ENCODE data around the gene TRPM4.

Gene TRPM4

DNA sequence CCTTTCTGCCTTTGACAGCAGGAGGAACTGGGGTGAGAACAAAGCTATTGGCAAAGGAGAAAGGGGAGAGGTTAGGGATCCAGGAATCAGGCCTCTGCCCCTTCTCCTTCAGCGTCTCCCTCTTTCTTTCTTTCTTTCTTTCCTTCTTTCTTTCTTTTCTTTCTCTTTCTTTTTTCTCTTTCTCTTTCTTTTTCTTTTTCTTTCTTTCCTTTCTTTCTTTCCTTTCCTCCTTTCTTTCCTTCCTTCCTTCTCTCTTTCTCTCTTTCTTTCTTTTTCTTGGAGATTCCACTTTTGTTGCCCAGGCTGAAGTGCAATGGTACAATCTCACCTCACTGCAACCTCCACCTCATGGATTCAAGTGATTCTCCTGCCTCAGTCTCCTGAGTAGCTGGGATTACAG lies 75.6 kb downstream of the TRPM4 start:
- no peak overlapping the region for H3K27ac ChIP-seq
- TF ChIP-seq, protein P1, sequence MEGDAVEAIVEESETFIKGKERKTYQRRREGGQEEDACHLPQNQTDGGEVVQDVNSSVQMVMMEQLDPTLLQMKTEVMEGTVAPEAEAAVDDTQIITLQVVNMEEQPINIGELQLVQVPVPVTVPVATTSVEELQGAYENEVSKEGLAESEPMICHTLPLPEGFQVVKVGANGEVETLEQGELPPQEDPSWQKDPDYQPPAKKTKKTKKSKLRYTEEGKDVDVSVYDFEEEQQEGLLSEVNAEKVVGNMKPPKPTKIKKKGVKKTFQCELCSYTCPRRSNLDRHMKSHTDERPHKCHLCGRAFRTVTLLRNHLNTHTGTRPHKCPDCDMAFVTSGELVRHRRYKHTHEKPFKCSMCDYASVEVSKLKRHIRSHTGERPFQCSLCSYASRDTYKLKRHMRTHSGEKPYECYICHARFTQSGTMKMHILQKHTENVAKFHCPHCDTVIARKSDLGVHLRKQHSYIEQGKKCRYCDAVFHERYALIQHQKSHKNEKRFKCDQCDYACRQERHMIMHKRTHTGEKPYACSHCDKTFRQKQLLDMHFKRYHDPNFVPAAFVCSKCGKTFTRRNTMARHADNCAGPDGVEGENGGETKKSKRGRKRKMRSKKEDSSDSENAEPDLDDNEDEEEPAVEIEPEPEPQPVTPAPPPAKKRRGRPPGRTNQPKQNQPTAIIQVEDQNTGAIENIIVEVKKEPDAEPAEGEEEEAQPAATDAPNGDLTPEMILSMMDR (conservative IDR thresholded peaks at IDR 0.05) = no peak

DNA sequence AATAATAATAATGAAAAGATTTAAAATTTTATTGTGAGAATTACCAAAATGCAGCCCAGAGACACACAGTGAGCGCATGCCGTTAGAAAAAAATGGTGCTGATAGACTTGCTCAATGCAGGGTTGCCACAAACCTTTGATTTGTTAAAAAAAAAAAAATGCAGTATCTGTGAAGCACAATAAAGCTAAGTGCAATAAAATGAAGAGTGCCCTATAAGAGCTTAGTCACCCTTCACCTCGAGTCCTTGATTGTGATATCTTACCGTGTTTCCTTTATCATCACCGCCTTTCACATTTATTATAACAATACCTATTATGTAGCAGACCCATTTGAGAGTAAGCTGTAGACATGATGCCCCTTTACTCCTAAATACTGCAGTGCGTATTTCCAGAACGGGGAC lies 84.2 kb downstream of the TRPM4 start:
- TF ChIP-seq, protein P1 (conservative IDR thresholded peaks at IDR 0.05) = no peak
- H3K27ac ChIP-seq = no peak overlapping the region

DNA sequence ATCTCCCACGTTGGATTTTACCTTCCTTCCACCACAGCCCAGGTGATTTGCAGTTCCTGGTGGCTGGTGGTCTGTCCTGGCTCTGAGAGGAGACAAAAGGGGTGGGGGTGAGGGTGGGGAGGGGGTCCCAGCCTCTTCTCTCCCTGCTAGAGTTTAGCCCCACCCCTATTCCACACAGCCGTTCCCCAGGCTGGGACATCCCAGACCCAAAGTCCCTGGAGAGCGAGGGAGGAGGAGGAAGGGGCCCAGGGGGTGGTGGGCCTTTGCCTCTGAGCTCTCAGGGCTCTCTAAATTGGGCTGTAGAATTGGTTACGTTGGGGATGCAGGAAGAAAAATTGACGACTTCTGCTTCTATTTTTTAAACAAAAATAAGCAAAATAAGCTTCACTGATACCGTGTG lies 85.5 kb downstream of the TRPM4 start:
- no peak overlapping the region for H3K27ac ChIP-seq
- TF ChIP-seq, protein P1 (conservative IDR thresholded peaks at IDR 0.05) = no peak

DNA sequence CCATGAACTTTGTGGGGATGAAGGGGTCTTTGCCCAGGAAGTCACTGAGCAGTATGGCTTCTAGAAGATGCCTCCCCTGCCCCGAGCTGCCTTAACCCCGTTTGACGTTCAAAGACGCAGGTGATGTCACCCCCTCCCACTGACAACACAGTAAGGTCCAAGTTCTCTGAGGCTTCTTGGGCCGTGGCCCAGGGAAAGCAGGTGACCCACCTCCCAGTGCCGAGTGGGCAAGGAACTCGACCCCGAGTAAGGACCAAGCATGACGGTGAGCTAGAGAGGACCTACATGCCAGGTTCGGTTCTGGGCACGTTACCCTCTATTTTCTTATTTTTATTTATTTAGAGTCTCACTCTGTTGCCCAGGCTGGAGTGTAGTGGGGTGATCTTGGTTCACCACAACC lies 86.1 kb downstream of the TRPM4 start:
- H3K27ac ChIP-seq = no peak overlapping the region
- TF ChIP-seq, protein P1 (conservative IDR thresholded peaks at IDR 0.05) = no peak

DNA sequence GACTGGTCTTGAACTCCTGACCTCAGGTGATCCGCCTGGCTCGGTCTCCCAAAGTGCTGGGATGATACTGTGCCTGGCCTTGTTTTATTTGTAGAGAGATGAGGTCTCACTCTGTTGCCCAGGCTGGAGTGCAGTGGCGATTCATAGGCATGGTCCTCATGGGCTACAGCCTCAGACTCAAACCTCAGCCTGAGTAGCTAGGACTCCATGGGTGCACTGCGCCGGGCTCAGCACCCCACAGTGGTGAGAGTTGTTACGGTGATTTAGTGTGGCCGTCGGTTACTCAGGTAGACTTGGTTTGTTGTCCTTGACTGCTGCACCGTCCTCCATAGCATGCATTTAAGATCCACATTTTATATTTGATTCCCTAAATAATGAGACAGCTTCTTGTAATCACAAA lies 86.7 kb downstream of the TRPM4 start:
- TF ChIP-seq, protein P1 (conservative IDR thresholded peaks at IDR 0.05) = no peak
- H3K27ac ChIP-seq = no peak overlapping the region

DNA sequence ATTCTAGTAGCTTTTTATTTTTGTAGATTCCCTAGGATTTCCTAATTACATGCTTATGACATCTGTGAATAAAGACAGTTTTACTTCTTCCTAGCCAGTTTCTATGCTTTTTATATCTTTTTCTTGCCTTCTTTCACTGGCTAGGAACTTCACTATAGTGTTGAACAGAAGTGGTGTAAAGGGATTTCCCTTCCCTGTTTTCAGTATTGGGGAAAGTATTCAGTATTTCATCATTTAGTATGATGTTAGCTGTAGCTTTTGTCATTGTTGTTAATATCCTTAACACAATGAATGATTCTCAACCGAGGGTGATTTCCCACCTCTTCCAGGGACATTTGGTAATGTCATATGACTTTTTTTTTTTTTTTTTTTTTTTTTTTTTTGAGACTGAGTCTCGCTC lies 90.1 kb downstream of the TRPM4 start:
- TF ChIP-seq, protein P1 (conservative IDR thresholded peaks at IDR 0.05) = no peak
- no peak overlapping the region for H3K27ac ChIP-seq

DNA sequence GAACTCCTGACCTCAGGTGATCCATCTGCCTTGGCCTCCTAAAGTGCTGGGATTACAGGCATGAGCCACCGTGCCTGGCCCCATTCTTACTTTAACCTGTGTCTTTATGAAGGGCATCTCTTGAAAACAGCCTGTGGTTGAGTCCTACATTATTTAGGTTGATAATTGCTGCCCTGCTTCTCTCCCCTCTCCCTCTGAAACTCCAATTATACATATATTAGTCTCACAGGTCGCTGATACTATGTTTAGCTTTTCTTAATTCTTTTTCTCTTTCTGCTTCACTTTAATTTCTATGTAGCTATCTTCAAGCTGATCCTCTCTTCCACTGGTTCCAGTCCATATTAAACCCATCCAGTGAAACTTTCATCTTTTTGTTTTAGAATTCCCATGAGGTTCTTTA lies 92.3 kb downstream of the TRPM4 start:
- TF ChIP-seq, protein P1 (conservative IDR thresholded peaks at IDR 0.05) = no peak
- H3K27ac ChIP-seq = no peak overlapping the region

DNA sequence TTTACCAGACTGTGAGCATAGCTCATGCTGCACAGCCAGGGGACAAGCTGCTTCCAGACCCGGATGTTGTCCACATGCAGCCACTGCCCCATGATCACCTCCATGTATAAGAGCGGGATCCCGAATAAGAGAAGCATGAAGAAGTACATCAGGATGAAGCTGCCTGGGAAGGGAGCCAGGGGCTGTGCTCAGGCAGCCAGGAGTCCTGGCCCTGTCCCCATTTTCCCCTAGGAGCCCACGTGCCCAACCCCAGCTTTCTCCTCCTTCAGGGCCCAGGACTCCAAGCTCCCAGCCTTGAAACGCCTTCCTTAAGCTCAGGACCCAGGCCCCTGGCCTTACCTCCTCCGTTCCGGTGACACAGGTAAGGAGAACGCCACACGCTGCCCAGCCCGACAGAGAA lies 98.1 kb downstream of the TRPM4 start:
- H3K27ac ChIP-seq = no peak overlapping the region
- TF ChIP-seq, protein P1 (conservative IDR thresholded peaks at IDR 0.05) = no peak

All from VCaP (cell line).